NOMO-1 treated with dmso at 0.1 percent for 144 hours (cell line): ENCODE data around the gene MANEAL.
A peak's percentile ranks its signal among the peaks of the same experiment; 100 is the strongest.

Experiments used
- DNase-seq: peaks from one replicate; lab custom pipeline; 2025; ENCODE audit not compliant: unreplicated experiment; lab: John Stamatoyannopoulos, UW

Gene MANEAL

DNA sequence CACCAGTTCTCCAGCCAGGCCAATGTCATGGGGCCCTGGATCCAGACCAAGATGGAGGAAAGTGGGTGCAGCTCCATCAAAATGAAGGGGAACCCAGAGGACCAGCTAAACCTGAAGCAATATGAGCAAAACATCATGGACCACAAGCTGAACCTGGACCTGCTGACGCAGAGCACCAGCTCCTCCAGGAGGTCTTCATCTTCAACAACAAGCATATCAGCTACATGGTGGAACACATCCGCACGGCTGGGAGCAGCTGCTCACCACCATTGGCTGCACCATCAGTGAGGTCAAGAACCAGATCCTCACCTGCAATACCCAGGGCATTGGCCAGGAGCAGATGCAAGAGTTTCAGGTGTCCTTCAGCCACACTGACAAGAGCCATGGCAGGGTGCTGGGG, 15.0 kb upstream of the MANEAL start:
- DNase-seq, result no peak

- no peak for DNase-seq
These were observed 11.2 kb upstream of the MANEAL start for GRCh38 chr1:37782491-37782890.

- DNase-seq, result no peak
These were observed 532 bp upstream of the MANEAL start for GRCh38 chr1:37792943-37793686.

GRCh38 chr1:37794372-37795339, 1.0 kb downstream of the MANEAL start:
- no peak for DNase-seq

DNA sequence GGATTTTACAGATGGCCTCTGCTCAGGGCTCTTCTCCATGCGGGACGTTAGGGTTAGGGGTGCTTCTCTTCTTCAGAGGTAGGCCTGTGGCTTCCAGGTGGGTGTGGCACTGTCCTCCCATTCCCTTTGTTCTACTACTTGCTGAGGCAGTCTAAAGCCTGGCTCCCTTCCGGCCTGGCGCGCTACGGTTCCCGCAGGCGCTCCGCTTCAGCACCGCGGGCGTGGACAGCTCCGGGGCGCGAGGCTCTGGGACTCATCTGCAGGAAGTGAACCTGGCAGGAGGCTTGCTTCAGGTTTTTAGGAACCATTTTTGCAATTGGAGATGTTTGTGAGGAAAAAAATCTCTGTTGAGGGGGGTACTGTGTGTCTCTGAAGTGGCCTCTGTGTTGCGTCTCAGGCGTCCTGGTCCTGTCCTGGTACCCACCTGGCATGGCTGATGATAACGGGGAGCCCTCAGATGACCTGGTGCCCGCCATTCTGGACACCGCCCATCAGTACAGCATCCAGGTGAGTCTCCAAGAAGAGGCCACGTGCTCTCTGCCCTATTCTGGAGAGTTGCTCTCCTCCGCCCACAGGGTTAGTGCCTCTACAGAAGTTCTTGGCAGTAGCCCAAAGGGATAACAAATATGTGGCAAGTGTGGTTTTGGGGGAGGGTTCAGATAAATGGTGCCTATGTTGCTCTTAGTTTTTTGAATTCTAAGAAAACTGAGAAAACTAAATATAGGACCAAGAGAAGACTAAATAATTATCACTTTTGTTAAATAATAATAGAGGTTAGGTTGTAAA, 1.9 kb downstream of the MANEAL start:
- DNase-seq, result peak; percentile 4

DNA sequence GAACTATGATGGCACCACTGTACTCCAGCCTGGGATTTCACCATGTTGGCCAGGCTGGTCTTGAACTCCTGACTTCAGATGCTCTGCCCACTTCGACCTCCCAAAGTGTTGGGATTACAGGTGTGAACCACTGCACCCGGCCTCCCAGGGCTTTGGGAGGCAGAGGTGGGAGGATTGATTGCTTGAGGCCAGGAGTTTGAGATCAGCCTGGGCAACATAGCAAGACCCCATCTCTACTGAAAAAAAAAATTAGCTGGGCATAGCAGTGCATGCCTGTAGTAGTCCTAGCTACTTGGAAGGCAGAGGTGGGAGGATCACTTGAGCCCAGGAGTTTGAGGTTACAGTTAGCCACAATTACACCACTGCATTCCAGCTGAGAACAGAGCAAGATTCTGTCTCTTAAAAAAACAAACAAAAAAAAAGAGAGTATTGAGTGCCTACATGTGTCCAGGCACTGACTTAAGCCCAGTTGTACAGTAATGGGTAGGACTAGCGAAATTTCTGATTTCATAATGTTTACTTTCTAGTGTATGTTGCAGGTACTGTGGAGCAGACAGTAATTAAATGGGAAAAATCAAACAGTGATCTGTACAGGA, 4.2 kb downstream of the MANEAL start:
- DNase-seq, result no peak

DNA sequence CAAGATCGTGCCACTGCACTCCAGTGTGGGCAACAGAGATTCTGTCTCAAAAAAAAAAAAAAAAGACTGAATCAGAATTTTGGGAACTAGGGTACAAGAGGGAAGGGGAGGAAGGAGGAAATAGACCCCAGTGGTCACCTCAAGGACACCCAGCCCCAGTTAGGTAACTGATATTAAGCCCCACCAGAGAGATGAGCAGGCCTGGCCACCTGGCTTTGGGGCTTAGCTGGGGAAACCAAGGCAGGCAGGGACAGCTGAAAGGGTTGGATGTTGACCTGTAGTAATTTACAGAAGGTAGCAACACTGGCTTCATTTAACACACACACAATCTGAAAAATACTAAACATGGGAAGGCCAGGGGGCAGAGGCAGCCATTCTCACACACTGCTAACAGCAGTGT, 8.8 kb downstream of the MANEAL start:
- no peak for DNase-seq

DNA sequence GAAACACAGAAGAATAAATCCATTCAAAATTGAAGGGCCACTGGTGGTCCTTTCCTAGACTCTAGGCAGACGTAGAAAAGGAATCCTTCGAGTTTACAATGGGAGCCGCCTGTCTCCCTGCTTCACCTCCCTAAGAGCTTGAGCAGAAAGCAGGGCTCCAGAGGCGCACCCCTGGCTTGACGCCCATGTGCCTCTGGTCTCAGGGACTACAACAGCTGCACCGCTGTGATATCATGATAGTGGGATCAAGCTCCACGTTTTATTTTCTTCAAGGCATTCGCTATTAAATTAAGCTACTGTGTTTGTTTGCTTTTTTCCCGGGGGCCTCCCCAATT, 13.5 kb downstream of the MANEAL start:
- no peak for DNase-seq

GRCh38 chr1:37807555-37808368, 14.1 kb downstream of the MANEAL start, which contains the start of the genes C1orf122 and YRDC:
Gene C1orf122 (plus strand): TSS chr1:37807790. CDS start chr1:37808405, 615 bp downstream.
Gene YRDC (minus strand): TSS chr1:37808208. CDS start chr1:37808180, 28 bp downstream.
- peak; percentile 81 for DNase-seq

DNA sequence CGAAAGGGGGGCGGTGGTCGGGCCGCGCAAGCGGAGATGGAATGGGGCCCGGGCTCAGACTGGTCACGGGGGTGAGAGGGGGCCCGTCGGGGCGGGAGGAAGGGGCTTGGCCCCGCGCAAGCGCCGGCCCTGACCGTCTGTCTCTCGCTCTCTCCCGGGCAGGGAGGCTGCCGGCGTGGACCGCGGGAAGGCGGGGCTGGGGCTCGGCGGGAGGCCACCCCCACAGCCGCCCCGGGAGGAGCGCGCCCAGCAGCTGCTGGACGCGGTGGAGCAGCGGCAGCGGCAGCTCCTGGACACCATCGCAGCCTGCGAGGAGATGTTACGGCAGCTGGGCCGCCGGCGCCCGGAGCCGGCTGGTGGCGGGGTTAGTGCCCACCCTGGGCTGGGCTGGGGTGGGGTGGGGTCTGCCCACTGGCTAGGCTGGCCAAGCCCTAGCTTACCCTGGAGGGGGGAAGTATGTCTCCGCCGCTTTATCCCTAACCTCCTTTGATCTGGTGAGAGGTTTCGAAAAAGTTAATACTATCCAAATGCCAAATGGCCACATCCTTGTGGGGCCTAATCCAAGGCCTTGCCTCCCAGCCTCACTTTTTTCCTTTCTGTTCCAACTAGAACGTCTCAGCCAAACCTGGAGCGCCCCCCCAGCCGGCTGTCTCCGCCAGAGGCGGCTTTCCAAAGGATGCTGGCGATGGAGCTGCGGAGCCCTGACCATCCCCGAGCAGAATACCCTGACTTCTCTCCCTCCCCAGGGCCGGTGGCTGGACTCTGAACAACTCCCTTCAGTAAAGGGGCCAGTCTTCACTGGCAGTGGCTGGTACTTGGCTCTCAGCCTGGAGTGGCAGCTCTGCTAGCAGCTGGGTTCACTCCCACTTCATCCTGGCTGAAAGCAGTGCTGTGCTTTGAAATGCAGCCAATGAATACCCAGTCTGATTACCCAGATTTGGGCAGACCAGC, 15.0 kb downstream of the MANEAL start:
- peak; percentile 36 for DNase-seq

- DNase-seq, result no peak
These were observed 16.3 kb downstream of the MANEAL start for GRCh38 chr1:37809942-37810341.

DNA sequence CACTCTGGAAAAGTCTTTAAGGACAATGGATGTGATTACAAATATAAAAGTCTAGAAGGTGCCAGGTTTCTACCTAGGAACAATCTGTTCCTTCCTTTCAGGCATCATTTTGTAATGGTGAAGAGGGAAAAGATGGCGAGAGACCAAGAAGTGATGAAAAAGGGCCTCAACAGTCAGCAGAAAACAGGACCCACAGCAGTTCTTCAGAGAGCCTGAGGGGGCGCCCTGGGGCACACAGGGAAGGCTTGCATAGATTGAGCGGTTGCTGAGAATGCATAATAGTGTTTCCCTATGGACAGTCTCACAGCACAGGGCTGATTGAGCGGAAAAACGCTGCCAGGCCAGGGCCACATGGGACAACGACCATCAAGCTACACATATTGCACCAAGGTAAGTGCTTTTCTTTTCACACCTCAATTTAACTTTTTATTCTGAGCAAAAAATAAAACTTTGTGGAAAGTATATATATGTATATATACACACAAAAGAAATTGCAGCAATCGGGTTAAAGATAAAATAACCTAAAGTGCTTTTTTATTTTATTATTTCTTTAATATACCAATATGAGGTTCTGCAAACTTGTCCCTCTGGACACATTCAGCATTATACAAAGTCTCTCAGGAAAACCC, 17.5 kb downstream of the MANEAL start:
- peak; percentile 28 for DNase-seq

DNA sequence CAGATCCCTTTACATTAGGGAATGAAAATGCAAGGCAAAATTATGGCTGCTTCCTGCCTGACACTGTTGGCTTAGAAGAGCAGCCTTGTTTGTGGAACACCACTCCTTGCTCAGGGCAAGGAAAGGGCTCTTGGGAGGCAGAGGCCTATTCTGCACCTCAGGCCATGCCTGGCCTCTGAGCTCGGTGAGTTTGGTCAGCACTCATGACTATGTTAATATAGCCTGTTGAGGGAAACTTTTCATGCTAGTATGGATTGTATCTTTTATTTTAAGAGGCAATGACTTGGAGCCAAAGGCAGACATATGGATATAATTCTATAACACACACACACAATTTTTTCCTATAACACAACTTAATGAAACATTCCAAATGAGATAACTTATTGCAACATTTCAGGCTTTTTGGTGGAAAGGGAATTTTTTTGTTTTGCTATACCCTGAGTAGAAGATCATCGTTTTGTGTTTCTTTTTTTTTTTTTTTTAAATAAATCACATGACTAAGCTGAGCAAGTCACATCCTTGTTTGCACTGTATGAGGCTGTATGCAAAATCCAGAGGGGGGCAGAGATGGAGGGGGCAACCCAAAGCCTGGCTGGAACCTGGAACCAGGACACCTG, 20.0 kb downstream of the MANEAL start:
- DNase-seq, result no peak

DNA sequence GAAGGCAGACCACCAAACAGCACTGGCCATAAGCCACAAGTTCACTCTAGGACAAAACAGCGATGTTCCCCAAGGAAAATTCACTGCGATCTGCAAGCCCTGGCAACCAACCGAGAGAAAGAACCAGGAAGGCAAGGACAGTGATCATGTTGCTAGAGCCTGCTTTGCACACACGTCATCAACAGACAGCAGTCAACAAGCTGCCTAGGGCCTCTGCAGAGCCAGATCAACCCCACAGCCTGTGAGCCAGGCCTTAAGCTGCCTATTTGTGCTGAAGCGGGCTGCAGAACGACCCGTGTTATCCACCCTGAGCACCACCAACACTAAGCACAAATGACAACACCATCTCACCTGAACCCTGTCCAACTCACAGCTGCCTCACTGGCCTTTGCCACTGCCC, 20.6 kb downstream of the MANEAL start:
- DNase-seq, result no peak

- no peak for DNase-seq
These were observed 23.8 kb downstream of the MANEAL start for GRCh38 chr1:37817481-37817880.

GRCh38 chr1:37821481-37821880, 27.8 kb downstream of the MANEAL start:
- no peak for DNase-seq

DNA sequence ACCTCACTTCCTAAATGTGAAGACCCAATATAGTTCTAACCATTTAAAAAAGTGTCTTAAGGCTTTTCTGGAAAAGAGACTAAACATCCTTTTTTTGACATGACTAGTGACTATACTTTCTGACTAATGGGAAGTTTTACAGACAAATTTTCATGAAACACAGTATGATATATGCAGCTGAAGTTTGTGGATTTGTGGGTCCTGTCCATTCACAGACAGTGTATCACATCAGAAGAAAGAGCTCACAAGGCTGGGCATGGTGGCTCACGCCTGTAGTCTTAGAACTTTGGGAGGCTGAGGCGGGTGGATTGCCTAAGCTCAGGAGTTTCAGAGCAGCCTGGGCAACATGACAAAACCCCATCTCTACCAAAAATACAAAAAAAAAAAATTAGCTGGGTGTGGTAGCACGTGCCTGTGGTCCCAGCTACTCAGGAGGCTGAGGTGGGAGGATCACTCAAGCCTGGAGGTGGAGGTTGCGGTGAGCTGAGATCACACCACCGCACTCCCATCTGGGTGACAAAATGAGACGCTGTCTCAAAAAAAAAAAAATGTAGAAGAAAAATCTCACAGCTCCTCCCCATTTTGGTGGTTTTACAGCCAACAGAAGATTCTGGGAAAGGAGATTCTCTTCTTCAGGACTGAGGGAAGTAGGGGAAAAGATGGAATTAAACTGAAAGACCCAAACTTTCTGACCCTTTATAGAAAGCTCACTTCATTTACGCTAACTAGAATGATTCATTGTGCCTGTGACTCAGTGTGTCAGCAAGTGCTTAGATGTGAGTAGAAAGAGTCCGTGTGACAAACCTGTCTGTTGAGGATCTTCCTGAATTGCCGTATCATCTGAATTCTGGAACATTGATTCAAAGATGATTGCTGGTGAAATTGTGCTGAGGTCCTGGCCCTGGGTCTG, 29.5 kb downstream of the MANEAL start:
- no peak for DNase-seq
